ENCODE data around the gene STARD3. TPM values are rescaled to one million over a fixed set of nuclear protein-coding genes. Genes with fewer than 3 reads are reported as not detected.

The STARD3 gene
- polyA plus RNA-seq, 2 of the 4 experiments (the other 2 are of a cell fraction) = 54.6 to 56.0 TPM

DNA sequence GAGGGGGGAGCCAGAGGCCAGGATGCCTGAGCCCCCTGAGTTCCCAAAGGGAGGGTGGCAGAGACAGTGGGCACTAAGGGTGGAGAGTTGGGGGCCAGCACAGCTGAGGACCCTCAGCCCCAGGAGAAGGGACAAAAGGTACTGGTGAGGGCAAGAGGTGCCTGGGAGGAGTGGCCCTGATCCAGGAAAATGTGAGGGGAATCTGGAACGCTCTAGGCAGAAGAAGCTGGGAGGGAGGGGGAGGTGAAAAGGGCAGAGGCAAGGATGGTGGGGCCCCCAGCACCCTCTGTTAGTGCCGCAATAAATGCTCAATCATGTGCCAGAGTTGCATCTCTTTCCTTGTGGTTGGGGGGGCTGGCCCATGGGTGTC, 29.3 kb downstream of the STARD3 start:
- H3K27ac ChIP-seq = peak overlapping the region in 1 of 2 experiments; percentile 44; a peak in 3 of 6 replicates
- peaks cover 61% of the 10 kb centered on the region for H3K4me1 ChIP-seq
- POLR2A ChIA-PET = interaction anchor here (0.7 to 1.5 kb wide), 3 partner anchors 22 to 63 kb away, joined by 4 to 5 read pairs (median 4); partner anchors contain the start of genes ERBB2 and PGAP3
- no peak overlapping the region for H3K4me3 ChIP-seq
- no peak for FAIRE-seq
- CTCF ChIA-PET = interaction anchor here (0.6 to 50.7 kb wide), 15 partner anchors 9 to 314 kb away, joined by 3 to 1391 read pairs (median 4); partner anchors contain the start of genes ERBB2, MIEN1, PGAP3 and PPP1R1B
- no peaks in the 10 kb centered on the region for H3K9me3 ChIP-seq
- H3K4me2 ChIP-seq = peak overlapping the region; percentile 24
- peak in 1 of 2 experiments; percentile 28 for DNase-seq (ENCODE audit: low read depth in 1 of 2, low spot score in 1 of 2)
- TF ChIP-seq HDAC2 (IDR thresholded peaks at IDR 0.05) (no peak), EP300 (IDR thresholded peaks at IDR 0.05) (no peak), CHD2 (IDR thresholded peaks at IDR 0.05; ENCODE audit: low read length, partially characterized antibody) (no peak), ZC3H11A (IDR thresholded peaks at IDR 0.05) (no peak), CTCF (IDR thresholded peaks at IDR 0.05) (no peak), TFCP2L1 (CRISPR knock-in tag; IDR thresholded peaks at IDR 0.05) (no peak), FOSB (CRISPR knock-in tag; IDR thresholded peaks at IDR 0.05) (no peak), NR3C1 (IDR thresholded peaks at IDR 0.05) (no peak), NPAS2 (CRISPR knock-in tag; IDR thresholded peaks at IDR 0.05; ENCODE audit: borderline replicate concordance) (no peak), NFE2L2 (conservative IDR thresholded peaks at IDR 0.05; ENCODE audit: low read length) (no peak)
- 57% methylated on average over 2 of the region's 2 CpGs for WGBS (ENCODE audit: missing lambda C conversion rate)
- no peak for ATAC-seq

GRCh38 chr17:39666601-39667261, 29.8 kb downstream of the STARD3 start:
- H3K4me2 ChIP-seq = peak overlapping the region; percentile 87
- ChIA-PET CTCF (interaction anchor here (0.6 to 50.7 kb wide), 12 partner anchors 8 to 314 kb away, joined by 3 to 1391 read pairs (median 4); partner anchors contain the start of genes ERBB2, MIEN1, PGAP3 and PPP1R1B), POLR2A (interaction anchor here (0.7 to 1.5 kb wide), 3 partner anchors 21 to 63 kb away, joined by 4 to 5 read pairs (median 4); partner anchors contain the start of genes ERBB2 and PGAP3)
- TF ChIP-seq FOSL2 (IDR thresholded peaks at IDR 0.05) (no peak), FOSL2 (CRISPR knock-in tag; IDR thresholded peaks at IDR 0.05) (peak; percentile 44), CTCF (IDR thresholded peaks at IDR 0.05) (no peak)
- no peak for FAIRE-seq
- H3K4me3 ChIP-seq = no peak overlapping the region
- H3K27ac ChIP-seq = peak overlapping the region in 1 of 2 experiments; percentile 44; a peak in 3 of 6 replicates
- DNase-seq (ENCODE audit: low read depth in 1 of 2, low spot score in 1 of 2) = peak in 1 of 2 experiments; percentile 35
- ATAC-seq = no peak
- WGBS (ENCODE audit: missing lambda C conversion rate) = 59% methylated on average over 10 of the region's 11 CpGs
- H3K4me1 ChIP-seq = peaks cover 61% of the 10 kb centered on the region
- H3K9me3 ChIP-seq = no peaks in the 10 kb centered on the region

GRCh38 chr17:39667262-39667944, 30.5 kb downstream of the STARD3 start:
- CTCF ChIA-PET = interaction anchor here (0.5 to 50.7 kb wide), 15 partner anchors 7 to 270 kb away, joined by 3 to 1391 read pairs (median 6); partner anchors contain the start of genes ERBB2, MIEN1, PGAP3 and PPP1R1B
- Histone ChIP-seq H3K4me1 (peaks cover 58% of the 10 kb centered on the region), H3K4me2 (peak overlapping the region; percentile 87), H3K9me3 (no peaks in the 10 kb centered on the region), H3K27ac (peak overlapping the region; percentile 74 to 89; a peak in 5 of 6 replicates), H3K4me3 (no peak overlapping the region)
- FAIRE-seq (no peak), ATAC-seq (no peak), DNase-seq (ENCODE audit: low read depth in 1 of 2, low spot score in 1 of 2) (no peak)
- POLR2A ChIA-PET = interaction anchor here (1.3 to 1.5 kb wide), 2 partner anchors 21 to 62 kb away, joined by 4 to 5 read pairs; partner anchors contain the start of gene PGAP3
- 87% methylated on average over 32 of the region's 49 CpGs for WGBS (ENCODE audit: missing lambda C conversion rate)
- TF ChIP-seq SREBF2 (IDR thresholded peaks at IDR 0.05) (no peak), MYC (IDR thresholded peaks at IDR 0.05; ENCODE audit: borderline replicate concordance, low read length) (no peak), TP53 (CRISPR knock-in tag; IDR thresholded peaks at IDR 0.05) (no peak), HOXB13 (CRISPR knock-in tag; IDR thresholded peaks at IDR 0.05; ENCODE audit: low read depth) (no peak), ATOH8 (CRISPR knock-in tag; IDR thresholded peaks at IDR 0.05; ENCODE audit: low read depth) (no peak), JUN (IDR thresholded peaks at IDR 0.05) (no peak), HMGXB4 (CRISPR knock-in tag; IDR thresholded peaks at IDR 0.05; ENCODE audit: borderline replicate concordance) (no peak), HOXB5 (CRISPR knock-in tag; IDR thresholded peaks at IDR 0.05) (no peak), EHMT2 (IDR thresholded peaks at IDR 0.05; ENCODE audit: low read depth) (no peak), HEYL (CRISPR knock-in tag; IDR thresholded peaks at IDR 0.05) (no peak), PHF8 (IDR thresholded peaks at IDR 0.05; ENCODE audit: borderline replicate concordance, low read depth) (no peak)
